Measurements from ENCODE around the gene CCDC137. TPM values are rescaled to one million over a fixed set of nuclear protein-coding genes. Genes with fewer than 3 reads are reported as not detected.

CCDC137 gene
- total RNA-seq, 6 donors from 2014 or later = 10.8 to 49.2 (median 12.6) TPM

- TF ChIP-seq EP300 (IDR thresholded peaks at IDR 0.05) (no peak), POLR2A (IDR thresholded peaks at IDR 0.05) (no peak), POLR2AphosphoS5 (IDR thresholded peaks at IDR 0.05) (no peak), CTCF (IDR thresholded peaks at IDR 0.05) (no peak)
- 79 to 95% methylated on average over 6 to 8 of the region's 10 CpGs for WGBS, 2 donors
- Histone ChIP-seq H3K9me3 (peaks cover 0 to 8% (median 2%) of the 10 kb centered on the region in 4 donors), H3K36me3 (no peaks in the 10 kb centered on the region), H3K27ac (no peak overlapping the region), H3K4me3 (no peak overlapping the region), H3K27me3 (peaks cover 0 to 18% (median 8%) of the 10 kb centered on the region in 4 donors), H3K4me1 (peaks cover 0 to 8% (median 0%) of the 10 kb centered on the region in 4 donors)
- DNase-seq = no peak
- no peak for ATAC-seq (ENCODE audit: low FRiP score in 2 of 2)
These were observed 14.8 kb upstream of the CCDC137 start for GRCh38 chr17:81651692-81652091.

GRCh38 chr17:81652906-81653771, 13.4 kb upstream of the CCDC137 start:
- H3K36me3 ChIP-seq = no peaks in the 10 kb centered on the region
- peaks cover 0 to 3% (median 2%) of the 10 kb centered on the region in 4 donors for H3K4me1 ChIP-seq
- 29 to 37% methylated on average over 16 to 21 of the region's 27 CpGs for WGBS, 2 donors
- H3K9me3 ChIP-seq = peaks cover 0 to 8% (median 2%) of the 10 kb centered on the region in 4 donors
- H3K27me3 ChIP-seq = peaks cover 0 to 11% (median 6%) of the 10 kb centered on the region in 4 donors
- H3K4me3 ChIP-seq = peak overlapping the region in 2 of 4 donors; percentile 17 to 30
- no peak overlapping the region for H3K27ac ChIP-seq
- TF ChIP-seq CTCF (IDR thresholded peaks at IDR 0.05) = no peak
- no peak for TF ChIP-seq EP300 (IDR thresholded peaks at IDR 0.05)
- no peak for TF ChIP-seq POLR2AphosphoS5 (IDR thresholded peaks at IDR 0.05)
- no peak for TF ChIP-seq POLR2A (IDR thresholded peaks at IDR 0.05)
- peak in 1 of 2 donors; percentile 17 for ATAC-seq (ENCODE audit: low FRiP score in 2 of 2)
- DNase-seq = peak in 1 of 2 donors; percentile 69

GRCh38 chr17:81655378-81656117, 11.0 kb upstream of the CCDC137 start:
- Histone ChIP-seq H3K27me3 (no peaks in the 10 kb centered on the region), H3K9me3 (no peaks in the 10 kb centered on the region), H3K4me3 (no peak overlapping the region), H3K36me3 (no peaks in the 10 kb centered on the region), H3K4me1 (peaks cover 0 to 3% (median 0%) of the 10 kb centered on the region in 4 donors), H3K27ac (no peak overlapping the region)
- TF ChIP-seq CTCF (IDR thresholded peaks at IDR 0.05) = no peak
- TF ChIP-seq POLR2AphosphoS5 (IDR thresholded peaks at IDR 0.05) = no peak
- no peak for TF ChIP-seq POLR2A (IDR thresholded peaks at IDR 0.05)
- no peak for TF ChIP-seq EP300 (IDR thresholded peaks at IDR 0.05)
- 90 to 94% methylated on average over 13 to 15 of the region's 18 CpGs for WGBS, 2 donors
- DNase-seq (no peak), ATAC-seq (ENCODE audit: low FRiP score in 2 of 2) (no peak)

- TF ChIP-seq EP300 (IDR thresholded peaks at IDR 0.05) = no peak
- no peak for TF ChIP-seq POLR2A (IDR thresholded peaks at IDR 0.05)
- TF ChIP-seq CTCF (IDR thresholded peaks at IDR 0.05) = no peak
- no peak for TF ChIP-seq POLR2AphosphoS5 (IDR thresholded peaks at IDR 0.05)
- WGBS, 2 donors = 91 to 94% methylated on average over 4 to 15 of the region's 15 CpGs
These were observed 10.3 kb upstream of the CCDC137 start, which contains the start of gene PDE6G for GRCh38 chr17:81656118-81656743. TSS of gene PDE6G (minus strand) at chr17:81656542. CDS start at chr17:81653305, 3,237 bp downstream.

More at GRCh38 chr17:81656118-81656743, 10.3 kb upstream of the CCDC137 start, which contains the start of gene PDE6G:
- peaks cover 0 to 3% (median 0%) of the 10 kb centered on the region in 4 donors for H3K4me1 ChIP-seq
- H3K27ac ChIP-seq = no peak within 1 kb of the TSS
- no peak for ATAC-seq (ENCODE audit: low FRiP score in 2 of 2)
- H3K4me3 ChIP-seq = no peak within 1 kb of the TSS
- no peaks in the 10 kb centered on the region for H3K27me3 ChIP-seq
- H3K36me3 ChIP-seq = no peaks in the 10 kb centered on the region
- H3K9me3 ChIP-seq = no peaks in the 10 kb centered on the region
- no peak for DNase-seq
